SK-N-SH treated with all-trans-retinoic acid at 6 μM for 48 hours (cell line): ENCODE data around the gene NPY1R.
A peak's percentile ranks its signal among the peaks of the same experiment; 100 is the strongest.

Experiments
- ATAC-seq: fragments of 200-7000 bp; cut with Tn5 transposase; 3 replicates; pipeline ENCODE4 v1.9.1; 2020; ENCODE audit warnings: mild to moderate bottlenecking, moderate library complexity
- ARNTL ChIP-seq: fragments of 450-650 bp; formaldehyde crosslinking; IDR thresholded peaks from 2 replicates; pipeline ENCODE4 v1.5.0; 2020; ENCODE audit warnings: low read depth, mild to moderate bottlenecking, moderate library complexity, borderline replicate concordance
- BACH2 ChIP-seq: fragments of 250-450 bp; sonication (Bioruptor Pico); IDR thresholded peaks from 2 replicates; pipeline ENCODE4 v1.9.0; 2021; ENCODE audit warnings: mild to moderate bottlenecking, borderline replicate concordance
- CSDC2 ChIP-seq: fragments of 250-450 bp; sonication (Bioruptor Pico); IDR thresholded peaks from 2 replicates; pipeline ENCODE4 v1.5.0; 2020; ENCODE audit warnings: mild to moderate bottlenecking, moderate library complexity
- ESRRG ChIP-seq: fragments of 250-450 bp; sonication (Bioruptor Pico); IDR thresholded peaks from 2 replicates; pipeline ENCODE4 v1.6.1; 2021; ENCODE audit warnings: mild to moderate bottlenecking
- OSR1 ChIP-seq: fragments of 250-450 bp; sonication (Bioruptor Pico); IDR thresholded peaks from 2 replicates; pipeline ENCODE4 v1.8.0; 2022; ENCODE audit warnings: moderate library complexity, mild to moderate bottlenecking, inconsistent platforms
- PPARA ChIP-seq: fragments of 250-450 bp; sonication (Bioruptor Pico); IDR thresholded peaks from 2 replicates; pipeline ENCODE4 v1.5.0; 2020; ENCODE audit warnings: mild to moderate bottlenecking, borderline replicate concordance
- RARB ChIP-seq: fragments of 250-450 bp; sonication (Bioruptor Pico); IDR thresholded peaks from 2 replicates; pipeline ENCODE4 v1.8.0; 2021; ENCODE audit warnings: mild to moderate bottlenecking, moderate library complexity
- SNAI2 ChIP-seq: fragments of 250-450 bp; sonication (Bioruptor Pico); IDR thresholded peaks from 2 replicates; pipeline ENCODE4 v1.5.0; 2020; ENCODE audit warnings: mild to moderate bottlenecking, moderate library complexity
- TCF4 ChIP-seq: fragments of 250-450 bp; sonication (Bioruptor Pico); IDR thresholded peaks from 2 replicates; pipeline ENCODE4 v1.8.0; 2021; ENCODE audit warnings: mild to moderate bottlenecking, moderate library complexity, borderline replicate concordance
- TOX ChIP-seq: fragments of 250-450 bp; sonication (Bioruptor Pico); IDR thresholded peaks from 2 replicates; pipeline ENCODE4 v1.8.0; 2021; ENCODE audit warnings: mild to moderate bottlenecking, moderate library complexity, borderline replicate concordance
- ZC3H10 ChIP-seq: fragments of 250-450 bp; sonication (Bioruptor Pico); IDR thresholded peaks from 2 replicates; pipeline ENCODE4 v1.5.1; 2021; ENCODE audit warnings: mild to moderate bottlenecking, moderate library complexity
- ZFP3 ChIP-seq: fragments of 250-450 bp; sonication (Bioruptor Pico); IDR thresholded peaks from 2 replicates; pipeline ENCODE4 v1.5.0; 2020; ENCODE audit warnings: mild to moderate bottlenecking, moderate library complexity
- ZFP30 ChIP-seq: fragments of 450-650 bp; formaldehyde crosslinking; IDR thresholded peaks from 2 replicates; pipeline ENCODE4 v1.5.0; 2022; ENCODE audit warnings: mild to moderate bottlenecking, moderate library complexity
- ZNF565 ChIP-seq: fragments of 450-650 bp; formaldehyde crosslinking; conservative IDR thresholded peaks from 2 replicates; pipeline ENCODE4 v1.5.0; 2020; ENCODE audit warnings: low read depth, mild to moderate bottlenecking, moderate library complexity
- ZNF70 ChIP-seq: fragments of 450-650 bp; formaldehyde crosslinking; IDR thresholded peaks from 2 replicates; pipeline ENCODE4 v1.5.0; 2020; ENCODE audit warnings: mild to moderate bottlenecking, moderate library complexity
- ZNF8 ChIP-seq: fragments of 450-650 bp; formaldehyde crosslinking; IDR thresholded peaks from 2 replicates; pipeline ENCODE4 v1.5.0; 2020; ENCODE audit warnings: mild to moderate bottlenecking, moderate library complexity
- TF ChIP-seq, protein P1 (sequence below): fragments of 250-450 bp; sonication (Bioruptor Pico); IDR thresholded peaks from 2 replicates; pipeline ENCODE4 v1.5.0; 2020; ENCODE audit warnings: mild to moderate bottlenecking, moderate library complexity
- TF ChIP-seq, protein P2 (sequence below): fragments of 250-450 bp; sonication (Bioruptor Pico); IDR thresholded peaks from 2 replicates; pipeline ENCODE4 v1.8.0; 2020; ENCODE audit warnings: mild to moderate bottlenecking, moderate library complexity, borderline replicate concordance
- TF ChIP-seq, protein P3 (sequence below): fragments of 250-450 bp; sonication (Bioruptor Pico); IDR thresholded peaks from 2 replicates; pipeline ENCODE4 v1.5.1; 2021; ENCODE audit warnings: mild to moderate bottlenecking, moderate library complexity
- TF ChIP-seq, protein P4 (sequence below): fragments of 250-450 bp; sonication (Bioruptor Pico); IDR thresholded peaks from 2 replicates; pipeline ENCODE4 v1.8.0; 2021; ENCODE audit warnings: low read depth, mild to moderate bottlenecking, moderate library complexity, borderline replicate concordance

NPY1R gene

DNA sequence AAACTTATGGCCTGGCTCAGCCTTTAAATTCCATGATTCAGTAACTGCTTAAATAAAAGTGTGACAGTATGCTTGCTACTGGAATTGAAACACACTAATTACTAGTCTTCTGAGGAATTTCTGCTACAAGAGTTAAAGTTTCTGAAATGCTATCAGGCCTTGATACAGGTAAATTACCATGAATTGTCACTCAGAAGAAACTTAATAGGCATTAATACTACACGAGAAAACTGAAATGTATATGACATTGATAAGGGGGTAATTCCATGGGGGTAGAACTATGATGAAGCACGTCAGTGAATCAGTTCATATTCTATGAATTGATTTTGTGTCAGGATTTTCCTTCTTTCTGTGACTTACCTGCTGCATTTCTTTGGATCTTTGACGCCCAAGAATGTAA lies 3.0 kb upstream of the NPY1R start:
- no peak for ATAC-seq
- TF ChIP-seq TOX (CRISPR knock-in tag): no peak

DNA sequence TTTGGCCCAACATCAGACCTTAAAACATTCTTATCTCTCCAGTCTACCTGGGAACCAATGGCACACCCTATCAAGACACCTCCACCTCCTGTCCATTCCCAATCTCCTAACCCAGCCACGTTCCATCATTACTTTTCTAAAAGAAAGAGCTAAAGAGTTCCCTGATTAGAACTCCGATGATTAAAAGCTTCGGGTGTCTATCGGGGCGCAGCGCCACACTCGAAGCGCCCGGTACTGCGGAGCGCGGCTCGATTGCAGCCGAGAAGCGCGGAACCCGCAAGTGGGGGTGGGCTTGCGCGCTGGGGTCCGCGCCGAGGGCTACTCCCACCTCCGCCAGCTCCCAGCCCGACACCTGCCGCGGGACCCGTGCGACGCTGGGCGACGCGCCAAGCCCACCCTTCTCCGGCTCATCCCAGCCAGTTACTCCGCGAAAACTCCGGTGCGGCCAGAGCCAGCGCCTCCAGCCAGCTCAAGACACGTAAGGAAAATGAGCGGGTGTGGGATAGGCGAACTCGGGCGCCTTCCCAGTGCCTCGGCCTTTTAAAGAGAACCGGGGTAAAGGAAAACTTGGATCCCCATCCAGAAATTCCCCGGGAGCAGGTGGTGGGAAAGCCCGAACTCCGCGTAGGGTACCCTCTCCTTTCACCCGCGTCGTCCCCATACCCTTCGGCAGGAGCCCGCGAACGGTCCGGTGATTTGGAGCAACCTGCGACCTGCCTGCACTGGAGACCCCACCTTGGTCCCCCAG lies 593 bp downstream of the NPY1R start:
- peak; percentile 72 for ATAC-seq
- TF ChIP-seq OSR1 (CRISPR knock-in tag) (no peak), PPARA (CRISPR knock-in tag) (no peak), ZC3H10 (CRISPR knock-in tag) (no peak), TOX (CRISPR knock-in tag) (no peak), ZFP30 (CRISPR knock-in tag) (no peak), RARB (CRISPR knock-in tag) (no peak), ZFP3 (CRISPR knock-in tag) (no peak), TCF4 (no peak), ARNTL (no peak), ZNF8 (CRISPR knock-in tag) (no peak), SNAI2 (CRISPR knock-in tag) (no peak), BACH2 (CRISPR knock-in tag) (no peak)
- TF ChIP-seq, protein P1, sequence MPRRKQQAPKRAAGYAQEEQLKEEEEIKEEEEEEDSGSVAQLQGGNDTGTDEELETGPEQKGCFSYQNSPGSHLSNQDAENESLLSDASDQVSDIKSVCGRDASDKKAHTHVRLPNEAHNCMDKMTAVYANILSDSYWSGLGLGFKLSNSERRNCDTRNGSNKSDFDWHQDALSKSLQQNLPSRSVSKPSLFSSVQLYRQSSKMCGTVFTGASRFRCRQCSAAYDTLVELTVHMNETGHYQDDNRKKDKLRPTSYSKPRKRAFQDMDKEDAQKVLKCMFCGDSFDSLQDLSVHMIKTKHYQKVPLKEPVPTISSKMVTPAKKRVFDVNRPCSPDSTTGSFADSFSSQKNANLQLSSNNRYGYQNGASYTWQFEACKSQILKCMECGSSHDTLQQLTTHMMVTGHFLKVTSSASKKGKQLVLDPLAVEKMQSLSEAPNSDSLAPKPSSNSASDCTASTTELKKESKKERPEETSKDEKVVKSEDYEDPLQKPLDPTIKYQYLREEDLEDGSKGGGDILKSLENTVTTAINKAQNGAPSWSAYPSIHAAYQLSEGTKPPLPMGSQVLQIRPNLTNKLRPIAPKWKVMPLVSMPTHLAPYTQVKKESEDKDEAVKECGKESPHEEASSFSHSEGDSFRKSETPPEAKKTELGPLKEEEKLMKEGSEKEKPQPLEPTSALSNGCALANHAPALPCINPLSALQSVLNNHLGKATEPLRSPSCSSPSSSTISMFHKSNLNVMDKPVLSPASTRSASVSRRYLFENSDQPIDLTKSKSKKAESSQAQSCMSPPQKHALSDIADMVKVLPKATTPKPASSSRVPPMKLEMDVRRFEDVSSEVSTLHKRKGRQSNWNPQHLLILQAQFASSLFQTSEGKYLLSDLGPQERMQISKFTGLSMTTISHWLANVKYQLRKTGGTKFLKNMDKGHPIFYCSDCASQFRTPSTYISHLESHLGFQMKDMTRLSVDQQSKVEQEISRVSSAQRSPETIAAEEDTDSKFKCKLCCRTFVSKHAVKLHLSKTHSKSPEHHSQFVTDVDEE (CRISPR knock-in tag): no peak
- TF ChIP-seq, protein P2, sequence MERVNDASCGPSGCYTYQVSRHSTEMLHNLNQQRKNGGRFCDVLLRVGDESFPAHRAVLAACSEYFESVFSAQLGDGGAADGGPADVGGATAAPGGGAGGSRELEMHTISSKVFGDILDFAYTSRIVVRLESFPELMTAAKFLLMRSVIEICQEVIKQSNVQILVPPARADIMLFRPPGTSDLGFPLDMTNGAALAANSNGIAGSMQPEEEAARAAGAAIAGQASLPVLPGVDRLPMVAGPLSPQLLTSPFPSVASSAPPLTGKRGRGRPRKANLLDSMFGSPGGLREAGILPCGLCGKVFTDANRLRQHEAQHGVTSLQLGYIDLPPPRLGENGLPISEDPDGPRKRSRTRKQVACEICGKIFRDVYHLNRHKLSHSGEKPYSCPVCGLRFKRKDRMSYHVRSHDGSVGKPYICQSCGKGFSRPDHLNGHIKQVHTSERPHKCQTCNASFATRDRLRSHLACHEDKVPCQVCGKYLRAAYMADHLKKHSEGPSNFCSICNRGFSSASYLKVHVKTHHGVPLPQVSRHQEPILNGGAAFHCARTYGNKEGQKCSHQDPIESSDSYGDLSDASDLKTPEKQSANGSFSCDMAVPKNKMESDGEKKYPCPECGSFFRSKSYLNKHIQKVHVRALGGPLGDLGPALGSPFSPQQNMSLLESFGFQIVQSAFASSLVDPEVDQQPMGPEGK (CRISPR knock-in tag): no peak
- TF ChIP-seq, protein P3, sequence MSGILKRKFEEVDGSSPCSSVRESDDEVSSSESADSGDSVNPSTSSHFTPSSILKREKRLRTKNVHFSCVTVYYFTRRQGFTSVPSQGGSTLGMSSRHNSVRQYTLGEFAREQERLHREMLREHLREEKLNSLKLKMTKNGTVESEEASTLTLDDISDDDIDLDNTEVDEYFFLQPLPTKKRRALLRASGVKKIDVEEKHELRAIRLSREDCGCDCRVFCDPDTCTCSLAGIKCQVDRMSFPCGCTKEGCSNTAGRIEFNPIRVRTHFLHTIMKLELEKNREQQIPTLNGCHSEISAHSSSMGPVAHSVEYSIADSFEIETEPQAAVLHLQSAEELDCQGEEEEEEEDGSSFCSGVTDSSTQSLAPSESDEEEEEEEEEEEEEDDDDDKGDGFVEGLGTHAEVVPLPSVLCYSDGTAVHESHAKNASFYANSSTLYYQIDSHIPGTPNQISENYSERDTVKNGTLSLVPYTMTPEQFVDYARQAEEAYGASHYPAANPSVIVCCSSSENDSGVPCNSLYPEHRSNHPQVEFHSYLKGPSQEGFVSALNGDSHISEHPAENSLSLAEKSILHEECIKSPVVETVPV (CRISPR knock-in tag): no peak

DNA sequence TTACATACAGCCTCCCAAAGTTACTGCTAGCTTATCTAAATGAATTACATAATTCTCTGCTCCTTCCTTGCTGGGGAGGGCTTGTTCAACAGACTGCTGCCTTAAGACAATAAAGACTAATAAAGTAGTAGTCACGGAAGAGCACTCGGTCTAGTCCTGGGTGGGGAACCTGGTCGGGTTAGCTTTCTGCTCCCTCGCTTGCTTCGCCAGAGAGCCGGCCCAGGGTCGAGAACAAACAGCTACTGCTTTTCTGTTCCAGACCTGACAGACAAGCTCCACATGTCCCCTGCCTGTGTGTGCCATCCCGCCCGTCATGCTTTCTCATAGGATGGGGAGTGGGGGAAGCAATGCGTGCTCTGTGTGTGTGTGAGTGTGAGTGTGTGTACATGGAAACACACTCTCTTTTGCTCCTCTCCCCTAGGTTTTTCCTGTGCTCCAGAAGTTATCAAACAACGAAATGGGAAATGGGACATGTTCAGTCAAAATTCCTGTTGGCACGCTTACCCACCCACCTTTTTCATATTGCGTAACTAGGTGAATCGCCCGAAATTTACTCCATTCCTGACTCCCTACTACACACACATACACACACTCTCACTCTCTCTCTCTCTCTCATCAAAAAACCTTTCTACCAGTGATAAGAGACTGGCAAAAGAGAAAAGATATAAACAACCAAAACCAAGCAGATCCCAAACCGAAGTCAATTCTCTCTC lies 1.3 kb downstream of the NPY1R start:
- ATAC-seq: no peak

More for the DNA sequence above, 1.3 kb downstream of the NPY1R start:
- TF ChIP-seq TOX (CRISPR knock-in tag): no peak
- no peak for TF ChIP-seq ZNF70 (CRISPR knock-in tag)
- TF ChIP-seq CSDC2 (CRISPR knock-in tag): no peak
- TF ChIP-seq ARNTL: no peak
- no peak for TF ChIP-seq ZFP30 (CRISPR knock-in tag)
- TF ChIP-seq, protein P4, sequence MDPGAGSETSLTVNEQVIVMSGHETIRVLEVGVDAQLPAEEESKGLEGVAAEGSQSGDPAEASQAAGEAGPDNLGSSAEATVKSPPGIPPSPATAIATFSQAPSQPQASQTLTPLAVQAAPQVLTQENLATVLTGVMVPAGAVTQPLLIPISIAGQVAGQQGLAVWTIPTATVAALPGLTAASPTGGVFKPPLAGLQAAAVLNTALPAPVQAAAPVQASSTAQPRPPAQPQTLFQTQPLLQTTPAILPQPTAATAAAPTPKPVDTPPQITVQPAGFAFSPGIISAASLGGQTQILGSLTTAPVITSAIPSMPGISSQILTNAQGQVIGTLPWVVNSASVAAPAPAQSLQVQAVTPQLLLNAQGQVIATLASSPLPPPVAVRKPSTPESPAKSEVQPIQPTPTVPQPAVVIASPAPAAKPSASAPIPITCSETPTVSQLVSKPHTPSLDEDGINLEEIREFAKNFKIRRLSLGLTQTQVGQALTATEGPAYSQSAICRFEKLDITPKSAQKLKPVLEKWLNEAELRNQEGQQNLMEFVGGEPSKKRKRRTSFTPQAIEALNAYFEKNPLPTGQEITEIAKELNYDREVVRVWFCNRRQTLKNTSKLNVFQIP: no peak
- no peak for TF ChIP-seq RARB (CRISPR knock-in tag)
- TF ChIP-seq, protein P3 (CRISPR knock-in tag): no peak
- no peak for TF ChIP-seq ZNF8 (CRISPR knock-in tag)
- no peak for TF ChIP-seq BACH2 (CRISPR knock-in tag)
- TF ChIP-seq ZFP3 (CRISPR knock-in tag): no peak
- TF ChIP-seq, protein P1 (CRISPR knock-in tag): no peak
- TF ChIP-seq ESRRG: no peak
- TF ChIP-seq ZNF565 (CRISPR knock-in tag): no peak
- no peak for TF ChIP-seq SNAI2 (CRISPR knock-in tag)
- no peak for TF ChIP-seq TCF4
